GM21526 (cell line): Measurements from ENCODE around the gene PRIMA1.

ENCODE experiments used
- ATAC-seq: cut with Tn5 transposase; IDR thresholded peaks from one replicate; pipeline ENCODE4 v1.9.1; 2021; ENCODE audit warnings: moderate library complexity; ENCODE audit not compliant: unreplicated experiment, low FRiP score

The PRIMA1 gene

DNA sequence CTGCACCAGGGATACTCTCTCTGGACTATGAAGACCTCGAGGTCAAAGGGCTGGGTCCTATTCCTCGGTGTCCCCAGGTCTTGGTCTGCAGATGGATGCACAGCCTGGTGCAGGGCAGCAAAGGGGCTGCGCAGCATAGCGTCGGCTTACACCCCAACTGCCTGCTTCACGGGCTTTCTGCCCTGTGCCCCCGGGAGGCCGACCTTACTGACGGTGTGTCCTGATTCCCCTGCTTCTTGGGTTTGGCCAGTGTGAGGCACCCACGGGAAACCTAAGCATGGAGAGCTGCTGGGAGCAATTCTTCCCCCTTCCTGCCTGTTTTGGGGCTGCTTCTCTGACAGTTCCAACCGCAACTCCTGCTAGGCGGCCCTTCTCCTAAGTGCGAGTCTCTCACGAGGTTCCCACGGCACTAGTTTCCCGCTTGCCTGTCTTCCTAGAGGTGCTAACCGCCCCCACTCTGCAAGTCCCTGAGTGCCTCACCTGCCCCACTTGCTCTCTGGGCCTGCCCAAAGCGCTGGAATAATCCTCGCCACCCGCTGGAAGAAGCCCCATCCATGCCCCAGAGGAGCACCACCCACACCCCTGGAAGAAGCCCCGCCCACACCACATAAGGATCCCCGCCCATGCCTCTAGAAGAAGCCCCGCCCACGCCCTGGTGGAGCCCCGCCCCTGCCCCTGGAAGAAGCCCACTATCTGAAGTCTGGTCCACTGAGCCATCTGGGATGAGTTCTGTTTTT, 54.0 kb downstream of the PRIMA1 start:
- no peak for ATAC-seq

DNA sequence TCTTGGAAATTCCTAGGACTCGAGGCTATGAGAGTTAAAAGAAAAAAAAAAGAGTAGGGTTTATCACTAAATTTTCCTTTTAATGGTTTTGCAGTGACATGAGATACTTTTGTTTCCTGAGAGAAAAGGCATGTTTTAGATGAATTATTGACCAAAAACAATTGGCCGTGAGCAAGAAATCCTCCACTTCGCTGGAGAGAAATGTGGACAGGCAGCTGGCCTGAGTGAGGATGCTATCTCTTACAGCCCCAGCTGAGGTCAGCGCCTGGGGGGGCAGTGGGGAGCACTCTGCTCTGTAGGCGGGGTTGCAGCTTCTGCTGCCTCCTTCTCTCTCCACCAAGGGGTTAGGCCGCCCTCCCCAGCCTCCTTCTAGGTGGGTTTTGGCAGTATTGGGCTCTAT, 54.7 kb downstream of the PRIMA1 start:
- no peak for ATAC-seq

DNA sequence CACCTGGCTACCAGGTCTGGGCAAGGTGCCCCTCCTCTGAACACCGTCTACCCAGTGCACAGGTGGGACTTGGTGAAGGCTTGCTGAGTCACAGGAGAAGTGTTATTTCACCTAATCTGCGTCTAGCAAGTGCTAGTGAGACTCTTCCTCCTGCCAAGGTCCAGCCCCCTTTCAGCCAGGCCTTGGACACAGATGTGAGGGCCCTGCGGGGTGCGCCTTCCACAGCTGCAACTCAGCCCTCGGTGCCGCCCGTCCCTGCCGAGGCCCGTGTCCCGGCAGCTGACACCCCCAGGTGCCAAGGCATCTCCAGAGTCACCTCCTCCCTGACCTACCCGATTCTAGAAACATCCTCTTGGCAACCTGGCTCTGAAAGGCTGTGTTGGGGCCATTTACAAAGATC, 55.1 kb downstream of the PRIMA1 start:
- no peak for ATAC-seq

DNA sequence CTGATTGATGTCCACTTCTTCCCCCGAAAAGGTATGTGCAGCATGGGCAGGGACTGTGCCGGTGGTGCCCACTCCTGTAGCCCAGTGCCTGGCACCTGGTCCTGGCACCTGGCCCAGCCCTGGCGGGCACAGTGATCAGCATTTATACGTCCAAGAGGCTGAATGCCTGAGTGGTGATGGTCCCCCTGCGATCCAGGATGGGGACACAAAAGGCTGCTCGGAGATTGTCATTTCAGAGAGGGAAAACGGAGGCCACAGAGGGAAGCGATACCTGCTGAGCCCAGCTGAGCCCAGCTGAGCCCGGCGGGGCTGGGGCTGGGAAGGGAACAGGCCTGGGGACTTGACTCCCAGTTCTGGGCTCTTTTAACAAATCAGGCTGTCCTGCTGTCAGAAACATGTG, 55.8 kb downstream of the PRIMA1 start:
- no peak for ATAC-seq

DNA sequence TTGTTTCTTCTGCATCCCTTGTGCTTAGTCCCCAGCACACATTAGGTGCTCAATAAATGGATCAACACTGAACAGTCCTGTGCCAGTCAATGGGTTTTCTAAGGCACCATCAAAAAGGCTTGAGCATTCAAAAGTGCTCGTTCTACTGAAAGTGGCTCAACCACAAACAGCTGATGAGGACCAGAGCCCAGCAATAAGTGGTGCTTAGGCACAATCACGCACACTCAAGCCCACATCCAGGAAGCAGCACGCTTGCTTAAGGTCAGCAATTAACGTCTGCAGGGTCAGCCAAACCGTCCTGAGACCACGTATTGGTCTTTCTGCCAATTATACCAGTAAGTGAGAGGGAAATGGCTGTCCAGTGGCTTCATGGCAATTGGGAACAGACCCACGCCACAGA, 56.5 kb downstream of the PRIMA1 start:
- ATAC-seq = no peak

DNA sequence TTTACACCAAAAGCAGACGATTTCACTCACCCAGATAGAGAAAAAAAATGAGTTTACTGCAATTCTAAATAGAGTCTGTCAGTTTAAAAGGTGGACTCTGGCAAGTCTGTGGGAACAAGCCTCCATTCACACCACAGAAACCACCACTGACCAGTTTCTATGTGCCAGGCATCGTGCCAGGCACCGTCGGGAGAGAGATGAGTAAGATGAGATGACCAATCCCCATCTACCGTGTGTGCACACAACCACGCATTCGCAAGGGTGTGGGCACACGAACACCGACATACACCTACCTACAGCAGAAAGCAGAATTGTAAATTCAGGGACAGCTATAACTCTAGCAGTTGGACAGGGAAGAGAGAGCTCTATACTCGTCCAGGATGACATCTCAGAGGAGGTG, 58.3 kb downstream of the PRIMA1 start:
- ATAC-seq = no peak

- ATAC-seq = no peak
Observed at GRCh38 chr14:93728651-93729016, 59.7 kb downstream of the PRIMA1 start.

DNA sequence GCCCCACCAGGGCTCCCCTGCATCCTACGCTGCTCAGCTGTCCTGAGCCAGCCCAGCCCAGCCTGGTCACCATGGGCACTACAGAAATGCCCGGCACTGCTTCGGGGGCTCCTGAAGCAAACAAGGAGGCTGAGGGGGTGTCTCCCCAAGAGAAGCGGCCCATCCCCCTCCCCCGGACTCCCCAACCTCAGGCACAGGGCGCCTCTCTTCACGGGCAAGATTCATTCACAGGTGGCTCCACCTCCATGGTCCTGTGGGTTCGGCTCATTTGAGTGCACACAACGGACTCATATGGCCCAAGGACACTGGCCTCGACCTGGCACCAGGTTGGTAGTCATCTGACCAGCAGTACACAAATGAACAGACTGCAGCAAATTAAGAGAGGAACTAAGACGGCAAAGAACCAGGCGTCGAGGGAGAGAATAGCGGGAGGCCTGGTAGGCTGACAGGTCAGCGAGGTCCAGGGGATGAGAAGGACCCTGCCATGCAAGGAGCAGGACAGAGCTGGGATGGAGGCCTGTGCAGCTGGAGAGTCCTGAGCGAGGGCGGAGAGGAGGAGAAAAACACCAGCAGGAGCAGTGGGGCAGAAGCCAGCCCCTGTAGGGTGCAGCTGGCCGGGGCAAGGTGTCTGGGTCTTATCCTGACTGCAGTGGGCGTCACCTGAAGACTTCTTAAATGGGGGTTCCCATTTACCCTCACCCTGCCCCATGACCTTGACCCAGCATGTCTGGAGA, 60.2 kb downstream of the PRIMA1 start:
- ATAC-seq = no peak

GRCh38 chr14:93727039-93727740, 61.1 kb downstream of the PRIMA1 start:
- no peak for ATAC-seq

DNA sequence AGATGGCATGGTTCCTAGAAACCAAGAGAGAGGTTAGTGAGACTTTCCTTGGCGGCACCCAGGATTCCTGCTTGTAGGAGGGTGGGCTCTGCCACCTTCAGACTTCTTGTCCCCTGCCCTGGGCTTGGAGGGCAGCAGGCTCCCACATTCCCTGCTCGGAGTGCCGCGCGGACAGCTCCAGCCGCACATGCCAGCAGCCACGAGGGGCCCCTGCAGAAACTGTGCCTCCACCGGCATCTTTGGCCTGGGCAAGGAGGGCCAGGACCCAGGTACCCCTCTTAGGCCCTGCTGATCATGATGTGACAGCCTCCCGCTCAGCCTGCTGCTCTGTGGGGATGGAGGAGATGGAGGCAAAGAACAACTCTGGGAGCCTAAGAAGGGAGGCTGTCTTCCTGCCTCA, 62.3 kb downstream of the PRIMA1 start:
- no peak for ATAC-seq

DNA sequence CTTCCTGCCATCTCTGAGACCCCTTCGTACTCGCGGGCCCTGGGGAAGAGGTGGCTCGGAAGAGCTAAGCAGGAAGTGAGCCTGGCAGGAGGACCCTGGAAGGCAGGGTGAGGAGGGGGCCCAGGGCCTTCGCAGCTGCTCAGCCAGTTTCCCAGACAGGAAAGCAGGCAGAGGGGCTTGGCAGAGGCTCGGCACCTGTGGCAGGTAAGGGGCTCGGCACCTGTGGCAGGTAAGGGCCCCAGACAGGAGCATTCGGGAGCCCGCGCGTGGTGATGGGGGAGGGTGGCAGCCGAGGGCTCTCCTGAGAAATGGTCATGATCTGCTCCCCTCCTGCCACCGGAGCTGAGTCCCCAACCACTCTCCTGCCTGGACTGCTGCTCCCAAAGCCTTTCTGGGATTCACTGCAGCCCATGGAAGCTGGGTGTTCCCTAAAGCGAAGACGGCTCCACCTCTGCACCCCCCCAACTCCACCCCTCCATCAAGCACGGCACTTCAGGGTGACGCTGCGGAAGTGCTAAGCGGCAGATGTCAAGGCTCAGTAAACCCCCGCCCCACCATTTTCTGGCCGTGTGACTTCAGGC, 63.2 kb downstream of the PRIMA1 start:
- ATAC-seq = no peak

DNA sequence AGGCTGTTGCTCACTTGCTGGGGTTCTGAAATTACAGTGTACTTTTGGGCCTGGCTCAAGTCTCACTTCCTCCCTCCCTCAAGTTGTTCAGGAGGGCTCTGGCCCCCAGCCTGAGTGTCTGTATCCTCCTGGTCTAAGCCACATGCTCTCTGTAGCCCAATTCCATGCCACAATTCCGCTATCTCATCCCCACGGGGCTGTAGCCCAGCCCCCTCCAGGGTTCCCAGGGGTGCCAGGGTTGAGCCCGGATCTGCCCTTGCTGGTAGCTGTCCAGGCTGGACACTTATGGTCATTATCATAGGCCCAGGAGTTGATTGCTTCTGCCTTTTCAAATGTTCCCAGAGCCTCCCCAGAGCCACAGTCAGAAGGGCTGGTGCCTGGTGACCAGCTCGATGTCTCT, 65.3 kb downstream of the PRIMA1 start:
- ATAC-seq = no peak

- no peak for ATAC-seq
Observed at GRCh38 chr14:93720981-93721483, 67.3 kb downstream of the PRIMA1 start.

- no peak for ATAC-seq
Observed at GRCh38 chr14:93720076-93720815, 68.0 kb downstream of the PRIMA1 start.

GRCh38 chr14:93719256-93719655, 69.0 kb downstream of the PRIMA1 start:
- no peak for ATAC-seq

- no peak for ATAC-seq
Observed at GRCh38 chr14:93717668-93718320, 70.5 kb downstream of the PRIMA1 start.

DNA sequence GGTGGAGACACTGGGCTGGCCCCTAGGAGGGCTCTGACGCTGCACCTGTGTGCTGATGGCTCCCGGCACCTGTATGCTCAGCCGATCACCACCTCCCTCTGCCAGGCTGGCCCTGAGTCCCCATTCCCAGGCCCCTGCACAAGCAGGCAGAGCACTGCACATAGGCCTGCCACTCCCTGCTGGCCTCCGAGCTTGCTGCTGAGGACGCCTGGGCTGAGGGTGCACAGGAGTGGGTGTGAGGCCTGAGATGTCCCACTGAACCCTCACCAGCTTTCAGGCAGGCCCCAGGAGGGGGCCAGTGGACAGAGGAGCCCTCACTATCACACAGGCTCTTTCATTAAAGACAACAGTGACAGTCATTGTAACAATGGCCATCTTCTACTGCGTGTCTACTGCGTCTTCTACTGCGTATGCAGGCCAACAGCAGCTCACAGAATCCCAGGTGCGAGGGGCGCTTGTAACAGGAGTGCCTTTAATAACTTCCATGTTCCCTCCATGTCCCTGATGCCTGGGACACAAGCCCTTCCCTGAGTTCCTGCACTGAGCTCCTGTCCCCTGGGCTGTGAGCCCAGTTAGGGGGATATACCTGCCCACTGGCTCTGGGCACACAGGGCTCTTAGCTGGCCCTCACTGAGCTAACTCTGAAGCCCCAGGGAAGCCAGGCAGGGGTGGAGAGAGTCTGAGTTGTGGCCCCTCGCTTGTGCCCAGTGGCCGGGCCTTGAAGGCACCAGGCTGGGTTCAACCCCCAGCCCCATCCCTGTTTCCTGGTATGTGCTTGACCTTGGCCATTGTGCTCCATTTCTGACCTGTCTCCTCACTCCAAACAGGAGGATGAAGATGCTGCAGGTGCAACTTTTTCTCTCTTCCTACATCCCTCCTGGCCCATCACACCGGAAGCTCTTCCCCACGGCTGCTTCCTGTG, 71.3 kb downstream of the PRIMA1 start:
- no peak for ATAC-seq

DNA sequence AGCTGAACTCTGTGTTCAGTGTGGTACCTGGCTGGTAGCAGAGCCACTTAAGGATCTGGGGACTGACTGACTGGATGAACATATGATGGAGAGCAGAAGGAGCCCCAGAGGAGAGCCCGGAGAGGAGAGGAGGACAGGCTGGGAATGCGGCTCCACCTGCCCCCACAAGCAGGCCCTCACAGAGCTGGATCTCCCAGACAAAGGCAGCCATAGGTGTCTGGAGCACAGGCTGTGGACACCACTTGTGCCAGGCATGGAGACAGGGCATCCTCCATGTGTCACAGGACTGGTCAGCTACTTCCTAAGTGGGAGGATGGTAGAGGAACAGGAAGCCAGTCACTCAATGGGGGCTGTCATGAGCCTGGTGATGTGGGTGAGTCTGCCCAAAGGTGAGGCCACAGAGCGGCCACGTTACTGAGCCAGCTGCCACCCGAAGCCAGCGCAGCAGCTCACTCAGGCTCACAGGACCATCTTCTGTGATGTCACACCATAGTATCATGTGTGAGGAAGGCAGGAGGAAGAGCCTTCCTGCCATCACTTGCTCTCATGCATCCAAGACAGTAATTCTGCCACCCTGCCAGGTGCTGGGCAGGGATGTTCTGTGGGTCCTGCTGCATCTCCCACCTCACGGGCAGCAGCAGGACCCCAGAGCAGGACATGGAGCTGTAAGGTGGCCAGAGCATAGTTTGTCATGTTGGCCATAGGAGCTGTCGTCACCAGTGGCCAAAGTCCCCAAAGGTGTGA, 72.1 kb downstream of the PRIMA1 start:
- no peak for ATAC-seq
